ENCODE data around the gene DRAM1. TPM values are rescaled to one million over a fixed set of nuclear protein-coding genes. Genes with fewer than 3 reads are reported as not detected.

The DRAM1 gene
- polyA plus RNA-seq, 1 of the 3 experiments (the other 2 are of a cell fraction) = 37.4 TPM

GRCh38 chr12:101889211-101889752 is 11.9 kb downstream of the DRAM1 start:
- H3K9me2 ChIP-seq = no peaks in the 10 kb centered on the region
- no peak for DNase-seq
- peaks cover 21% of the 10 kb centered on the region for H3F3A ChIP-seq (replicated peaks; ENCODE audit: insufficient read depth)
- WGBS (ENCODE audit: low lambda C conversion rate) = 88% methylated on average over 6 of the region's 6 CpGs
- H3K9me3 ChIP-seq = no peaks in the 10 kb centered on the region
- H3K27me3 ChIP-seq (ENCODE audit: insufficient read depth) = no peaks in the 10 kb centered on the region
- CTCF ChIA-PET = no interaction called here
- no peaks in the 10 kb centered on the region for H3K36me3 ChIP-seq (replicated peaks in 1 of 2; ENCODE audit: control insufficient read depth in 1 of 2, insufficient read depth in 2 of 2, low read length in 1 of 2)
- H4K20me1 ChIP-seq (ENCODE audit: insufficient read depth) = no peaks in the 10 kb centered on the region
- POLR2A ChIA-PET = no interaction called here
- no peak overlapping the region for H3K4me3 ChIP-seq (ENCODE audit: low read depth in 2 of 2, low read length in 1 of 2)
- H2AFZ ChIP-seq (ENCODE audit: low read depth) = no peak overlapping the region
- TF ChIP-seq USF1 (IDR thresholded peaks at IDR 0.05; ENCODE audit: borderline replicate concordance, low read depth) (no peak), RCOR1 (IDR thresholded peaks at IDR 0.05; ENCODE audit: low read length) (no peak), NRF1 (IDR thresholded peaks at IDR 0.05; ENCODE audit: low read depth, low read length) (no peak), JUND (IDR thresholded peaks at IDR 0.05) (no peak), ZBTB33 (IDR thresholded peaks at IDR 0.05; ENCODE audit: borderline replicate concordance, low read depth) (no peak), MAX (IDR thresholded peaks at IDR 0.05; ENCODE audit: low read depth) (no peak), REST (IDR thresholded peaks at IDR 0.05; ENCODE audit: low read depth, low read length) (no peak), TAF1 (IDR thresholded peaks at IDR 0.05; ENCODE audit: borderline replicate concordance, low read depth, low read length) (no peak), MEF2A (IDR thresholded peaks at IDR 0.05; ENCODE audit: borderline replicate concordance, low read depth) (no peak), RAD21 (IDR thresholded peaks at IDR 0.05; ENCODE audit: low read length) (no peak), FOXJ3 (CRISPR knock-in tag; IDR thresholded peaks at IDR 0.05) (no peak), CHD2 (IDR thresholded peaks at IDR 0.05; ENCODE audit: low read length, partially characterized antibody) (no peak), NFIC (IDR thresholded peaks at IDR 0.05; ENCODE audit: borderline replicate concordance) (no peak)
- no peak overlapping the region for H3K9ac ChIP-seq
- no peak overlapping the region for H3K4me2 ChIP-seq
- peaks cover 72% of the 10 kb centered on the region for H3K79me2 ChIP-seq (ENCODE audit: insufficient read depth)
- no peak overlapping the region for H3K27ac ChIP-seq (ENCODE audit: low read depth in 2 of 2, low read length in 1 of 2)
- H3K4me1 ChIP-seq (ENCODE audit: control insufficient read depth in 1 of 2, insufficient read depth in 2 of 2, low read depth in 1 of 2, low read length in 1 of 2) = peaks cover 0 to 14% of the 10 kb centered on the region in 2 experiments; a peak in 2 of 4 replicates

Data from SK-N-SH (cell line).